Activated CD4-positive, alpha-beta T cell treated with anti-CD3 and anti-CD28 coated beads, Interleukin-2, Interleukin-4, amounts not matched to agents 100 ng/mL and 50 ng/mL, durations not matched to agents 16 hours and 8 hours (primary cell): Measurements from ENCODE around the gene DAPK2.
"Not testable (repeated sequence)": the region's sequence is repeated elsewhere in the genome, so short reads cannot be mapped to it uniquely, and the experiment has no call there.

ENCODE experiments used
- DNase-seq: peaks from one replicate; pipeline ENCODE4 v3.0.0-alpha.2; 2020; ENCODE audit warnings: low spot score

Gene DAPK2

DNA sequence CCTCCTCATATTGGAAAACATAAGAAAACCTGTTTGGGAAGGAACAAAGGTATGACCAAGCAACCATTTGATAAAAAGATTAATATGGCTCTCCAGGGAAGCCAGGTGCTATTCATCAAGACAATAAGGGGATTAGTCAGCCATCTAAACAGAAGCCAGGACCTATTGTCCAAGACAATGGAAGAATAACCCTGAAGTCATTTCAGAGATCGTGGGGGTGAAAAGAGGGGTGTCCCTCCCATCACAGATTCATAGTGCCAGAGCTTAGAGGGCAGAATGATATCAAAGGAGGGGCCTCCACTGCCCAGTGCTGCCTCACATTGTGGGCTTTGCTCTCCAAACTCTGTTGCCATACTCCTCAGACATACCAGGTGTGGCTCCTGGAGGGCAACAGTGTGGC lies 73.5 kb downstream of the DAPK2 start:
- DNase-seq, result no peak

DNA sequence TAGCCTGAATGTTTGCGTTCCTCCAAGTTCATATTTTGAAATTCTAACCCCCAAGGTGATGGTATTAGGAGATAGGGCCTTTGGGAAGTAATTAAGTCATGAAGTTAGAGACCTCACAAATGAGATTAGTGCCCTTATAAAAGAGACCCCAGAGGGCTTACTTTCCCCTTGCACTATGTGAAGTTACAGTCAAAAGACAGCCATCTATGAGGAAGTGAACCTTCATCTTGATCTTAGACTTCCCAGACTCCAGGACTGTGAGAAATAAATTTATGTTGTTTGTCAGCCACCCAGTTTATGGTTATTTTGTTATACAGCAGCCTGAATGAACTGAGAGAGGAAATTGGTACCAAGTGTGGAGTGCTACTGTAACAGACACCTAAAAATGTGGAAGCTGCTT lies 74.4 kb downstream of the DAPK2 start:
- no peak for DNase-seq

DNA sequence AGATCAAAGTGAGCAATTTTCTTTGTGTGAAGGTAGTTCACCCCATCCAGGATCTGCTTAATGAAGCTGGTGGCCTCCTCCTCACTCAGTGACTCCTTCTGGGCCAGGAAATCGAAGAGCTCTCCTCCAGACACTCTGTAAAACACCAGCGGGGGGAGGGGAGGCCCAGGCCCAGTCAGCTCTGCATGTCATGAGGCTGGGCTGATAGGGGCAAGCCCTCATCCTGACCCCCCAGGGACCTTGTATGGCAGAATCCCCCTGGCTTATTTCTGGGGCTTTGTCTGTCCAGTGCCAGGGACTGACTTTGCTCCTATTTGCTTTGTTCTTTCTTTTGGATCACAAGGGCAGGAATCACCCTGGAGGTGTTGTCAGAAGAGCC lies 74.9 kb downstream of the DAPK2 start:
- DNase-seq, result peak; percentile 46

DNA sequence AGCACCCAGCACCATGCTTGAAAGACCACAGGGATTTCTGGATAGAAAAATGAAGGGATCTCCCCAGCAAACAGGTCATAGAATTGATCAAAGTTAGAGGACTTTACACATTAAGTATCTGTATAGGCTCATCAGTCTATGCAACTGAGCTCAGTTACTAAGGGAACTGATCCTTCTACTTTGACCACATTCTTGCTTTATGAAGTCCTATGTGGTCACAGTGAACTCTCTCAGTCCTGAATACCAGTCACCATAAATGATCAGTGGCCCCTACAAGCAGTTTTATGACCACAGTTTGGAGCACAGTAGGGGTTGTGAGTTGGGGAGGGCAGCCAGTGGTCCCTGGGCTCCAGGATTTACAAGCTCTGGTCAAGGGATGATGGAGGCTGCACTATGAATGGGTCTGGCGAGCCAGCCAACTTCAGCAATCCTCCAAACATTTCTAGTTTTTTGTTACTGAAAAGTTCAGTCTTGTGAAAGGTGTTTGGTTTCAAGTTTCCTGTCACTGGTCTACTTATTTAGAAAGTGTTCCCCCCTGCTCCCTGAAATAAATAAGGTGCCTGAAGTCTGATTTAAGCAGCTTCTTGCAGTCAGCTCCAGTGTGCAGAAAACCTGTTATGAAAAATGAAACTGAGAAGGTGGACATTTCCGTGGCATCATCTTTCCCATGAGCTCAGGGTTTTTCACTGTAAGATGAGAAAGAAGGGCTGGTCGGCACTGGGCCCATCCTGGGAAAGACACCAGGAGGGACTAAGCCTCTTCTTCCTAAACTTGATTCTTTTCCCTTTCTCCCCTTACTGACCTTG lies 75.5 kb downstream of the DAPK2 start:
- peak; percentile 64 for DNase-seq

GRCh38 chr15:63969652-63970421 lies 76.4 kb downstream of the DAPK2 start:
- no peak for DNase-seq

DNA sequence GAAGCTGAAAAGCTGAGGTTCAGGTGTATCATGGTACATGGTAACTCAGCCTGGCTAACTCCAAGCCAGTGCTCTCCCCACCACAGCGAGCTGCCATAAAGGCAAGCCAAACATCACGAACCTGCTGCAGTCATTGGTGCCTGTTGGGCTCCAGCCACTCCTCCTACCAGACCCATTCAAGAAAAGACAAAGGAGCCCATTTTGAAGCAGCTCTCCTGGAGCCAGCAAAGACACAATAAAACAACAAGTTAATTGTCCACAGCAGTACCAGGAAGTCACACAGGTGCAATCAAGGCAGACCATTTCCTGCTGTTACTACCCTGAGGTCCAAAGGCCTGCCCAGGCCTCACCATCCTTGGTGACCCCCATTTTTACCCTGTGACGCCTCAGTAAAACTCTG lies 77.6 kb downstream of the DAPK2 start:
- DNase-seq, result no peak

DNA sequence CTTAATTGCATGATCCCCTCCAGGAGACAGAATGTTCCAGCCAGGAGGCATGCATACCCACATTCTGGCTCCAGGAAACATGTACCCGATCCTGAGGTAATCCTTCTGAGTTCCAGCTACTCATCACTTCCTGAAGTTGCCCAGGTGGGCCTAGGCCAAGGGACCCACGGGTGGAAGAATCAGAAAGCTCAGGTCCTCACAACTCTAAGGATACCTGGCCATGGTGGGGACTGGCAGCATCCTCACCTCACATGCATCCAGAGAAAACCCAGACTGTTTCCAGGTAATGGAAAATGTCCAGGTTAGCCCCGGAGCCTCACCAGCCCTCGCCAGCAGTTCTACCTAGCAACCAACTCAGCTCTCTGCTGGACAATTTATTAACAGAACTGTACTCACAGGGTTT lies 78.2 kb downstream of the DAPK2 start:
- DNase-seq, result no peak

- no peak for DNase-seq
These were observed 78.7 kb downstream of the DAPK2 start for GRCh38 chr15:63967616-63968015.

GRCh38 chr15:63962947-63963721 lies 83.2 kb downstream of the DAPK2 start:
- DNase-seq, result not testable (repeated sequence)

- no peak for DNase-seq
These were observed 92.8 kb downstream of the DAPK2 start for GRCh38 chr15:63953524-63953923.

DNA sequence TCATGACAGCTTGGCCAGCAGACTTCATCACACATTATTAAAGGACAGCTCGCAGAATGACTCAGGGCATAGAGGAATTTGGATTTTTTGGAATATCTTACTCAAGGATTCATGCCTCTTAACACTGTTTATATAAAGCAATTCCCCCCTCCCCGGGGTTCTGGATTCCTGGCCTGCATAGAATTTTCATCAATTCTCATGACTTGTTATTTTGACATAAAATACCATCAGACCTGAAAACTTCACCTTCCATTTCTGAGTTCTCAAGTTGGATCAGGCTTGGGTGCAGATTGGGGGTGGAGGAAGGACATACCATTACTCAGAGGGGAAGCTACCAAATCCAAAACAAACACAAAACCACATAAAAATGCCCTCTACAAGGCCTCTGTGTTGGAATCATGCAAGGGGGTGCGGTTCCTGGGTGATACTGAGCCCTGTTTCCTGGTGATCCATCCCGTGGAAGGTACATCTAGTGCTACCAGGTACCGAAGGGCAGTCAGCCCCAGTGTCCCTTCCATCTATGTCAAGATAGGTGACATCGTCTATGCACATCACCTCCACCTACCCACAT lies 95.3 kb downstream of the DAPK2 start:
- no peak for DNase-seq

DNA sequence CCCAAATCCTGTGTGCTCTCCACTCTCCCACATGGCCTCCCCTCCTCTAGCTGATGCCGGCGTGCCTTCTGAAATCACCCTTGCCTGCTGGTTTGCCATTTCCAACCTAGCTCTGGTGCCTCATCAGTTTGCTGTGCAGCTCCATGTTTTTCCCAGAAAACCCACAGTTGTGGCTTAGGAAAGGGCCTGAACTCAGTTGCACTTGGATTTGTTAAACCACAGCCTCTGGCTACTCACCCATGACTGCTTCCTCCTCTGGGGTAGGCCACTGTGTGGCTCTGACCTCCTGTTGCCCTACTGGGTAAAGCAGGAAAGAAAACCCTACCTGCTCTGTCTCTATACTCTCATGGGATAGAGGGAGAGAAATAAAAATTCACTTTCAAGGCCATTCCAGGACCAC lies 97.3 kb downstream of the DAPK2 start:
- no peak for DNase-seq

- no peak for DNase-seq
These were observed 97.8 kb downstream of the DAPK2 start for GRCh38 chr15:63948436-63948835.

DNA sequence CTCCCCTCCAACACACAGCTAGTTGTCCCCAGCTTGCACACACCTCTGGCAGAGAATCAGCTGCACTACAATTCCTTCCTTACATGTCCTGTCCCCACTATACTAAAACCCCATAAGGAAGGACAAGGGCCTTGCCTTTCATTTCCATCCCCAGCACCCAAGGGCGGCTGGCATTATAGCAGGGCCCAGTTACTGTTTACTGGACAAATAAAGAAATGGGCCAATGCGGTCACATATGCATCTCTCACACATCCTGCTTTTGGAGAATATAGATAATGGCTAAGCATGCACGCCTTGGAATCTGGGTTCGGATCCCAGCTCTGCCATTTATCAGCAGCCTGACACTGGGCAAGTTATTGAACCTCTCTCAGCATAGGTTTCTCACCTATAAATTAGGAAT lies 99.1 kb downstream of the DAPK2 start:
- no peak for DNase-seq

DNA sequence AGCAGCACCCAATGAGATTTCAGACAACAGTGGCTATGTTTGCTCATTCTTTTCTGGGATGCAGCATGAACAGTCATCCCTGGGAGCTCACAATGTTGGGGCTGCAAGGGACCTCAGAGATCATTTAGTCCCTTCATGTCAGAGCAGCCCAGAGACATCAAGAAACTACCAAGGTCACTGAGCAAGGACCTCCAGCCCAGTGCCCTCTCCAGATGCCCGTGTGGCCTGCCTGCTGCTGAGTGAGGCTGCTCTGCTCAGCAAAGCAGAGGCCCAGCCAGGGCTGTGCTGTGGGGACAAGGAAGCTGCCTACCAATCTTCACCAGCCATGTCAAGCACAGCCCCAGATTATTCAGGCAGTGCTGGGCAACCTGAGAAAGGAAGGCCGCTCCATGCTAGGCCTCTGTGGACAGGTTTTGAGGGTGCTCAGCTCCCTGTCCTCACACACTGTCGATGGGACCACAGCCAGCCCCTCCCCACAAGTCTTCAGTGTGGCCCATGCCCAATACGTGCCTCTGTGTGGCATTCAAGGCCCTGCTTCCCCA lies 99.7 kb downstream of the DAPK2 start:
- no peak for DNase-seq

GRCh38 chr15:63945838-63946298 lies 100.4 kb downstream of the DAPK2 start:
- no peak for DNase-seq

GRCh38 chr15:63945007-63945788 lies 101.1 kb downstream of the DAPK2 start:
- peak; percentile 68 for DNase-seq

DNA sequence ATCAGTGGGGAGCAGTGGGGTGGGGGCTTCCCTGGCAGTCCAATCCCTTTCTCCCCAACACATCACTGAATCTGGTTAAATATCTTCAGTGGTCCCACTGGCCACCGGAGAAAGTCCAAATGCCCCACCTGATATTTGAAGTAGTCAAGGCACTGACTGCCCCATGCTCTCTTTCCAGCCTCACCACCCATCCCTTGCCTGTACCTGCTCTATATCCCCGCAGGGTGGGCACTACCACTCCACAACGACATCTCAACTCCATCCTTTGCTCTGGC lies 101.7 kb downstream of the DAPK2 start:
- no peak for DNase-seq

DNA sequence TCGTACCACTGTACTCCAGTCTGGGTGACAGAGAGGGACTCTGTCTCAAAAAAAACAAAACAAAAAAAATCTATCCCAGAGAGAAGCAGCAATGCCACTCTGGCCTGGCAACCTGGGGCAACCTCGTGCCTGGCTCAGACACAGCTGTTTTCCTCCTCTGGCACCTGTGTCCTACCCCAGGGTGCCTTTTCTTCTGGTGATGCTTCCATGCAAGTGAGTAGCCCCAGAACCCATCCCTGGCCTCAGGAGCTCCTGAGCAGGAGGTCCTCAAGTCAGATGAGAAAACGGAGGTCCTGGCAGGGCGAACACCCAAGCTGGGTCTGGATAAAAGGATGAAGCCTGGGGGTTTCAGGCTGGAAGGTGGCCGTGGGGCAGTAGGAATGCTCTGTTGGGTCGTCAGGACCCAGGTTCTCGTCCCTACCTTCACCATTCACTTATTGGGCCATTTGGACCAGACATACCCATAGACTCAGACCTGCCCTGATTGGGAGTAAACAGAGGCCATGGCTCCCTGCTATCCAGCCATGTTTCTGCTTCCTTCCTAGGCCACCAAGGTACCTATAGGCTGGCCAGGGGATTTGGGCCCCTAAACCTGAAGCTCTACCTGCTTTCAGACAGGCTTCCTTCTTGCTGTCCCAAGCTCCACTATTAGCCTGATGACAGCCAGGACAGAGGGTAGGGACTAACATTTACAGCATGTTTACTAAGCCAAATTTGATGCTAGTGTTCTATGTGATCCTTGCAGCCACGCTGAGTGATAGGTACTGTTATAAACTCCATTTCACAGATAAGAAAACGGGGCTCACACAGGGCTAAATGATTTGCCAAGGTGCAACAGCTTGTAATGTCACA lies 102.2 kb downstream of the DAPK2 start:
- no peak for DNase-seq
